ENCODE data around the gene FNDC3A. TPM values are rescaled to one million over a fixed set of nuclear protein-coding genes. Genes with fewer than 3 reads are reported as not detected.
"Not testable (repeated sequence)": the region's sequence is repeated elsewhere in the genome, so short reads cannot be mapped to it uniquely, and the experiment has no call there.

The FNDC3A gene
- total and polyA plus RNA-seq, 4 donors: 14.9 to 70.2 (median 47.3) TPM

GRCh38 chr13:49118455-49118854 lies 142.7 kb downstream of the FNDC3A start:
- H3K36me3 ChIP-seq (ENCODE audit: control insufficient read depth in 1 of 2, insufficient read depth in 2 of 2, low read length in 1 of 2); H3K4me3 ChIP-seq (ENCODE audit: low read length in 2 of 2); H3K27me3 ChIP-seq (ENCODE audit: control insufficient read depth in 1 of 2, insufficient read depth in 2 of 2, low read length in 1 of 2); H3K4me1 ChIP-seq (ENCODE audit: control insufficient read depth in 1 of 2, insufficient read depth in 2 of 2, low read length in 2 of 2); ATAC-seq (ENCODE audit: low FRiP score); H3K27ac ChIP-seq (ENCODE audit: low read depth in 1 of 2, low read length in 2 of 2); DNase-seq; H3K9me3 ChIP-seq (ENCODE audit: control insufficient read depth, low read length): not testable (repeated sequence)
- WGBS, 2 donors: 94 to 96% methylated on average over 6 of the region's 6 CpGs
- intact Hi-C loops (cut with DNase I): loop anchor here in 1 of 2 donors (10.0 kb wide), 1 partner anchor 144 kb away; the partner anchor contains the start of gene FNDC3A

GRCh38 chr13:49124693-49125304 lies 149.1 kb downstream of the FNDC3A start:
- H3K27ac ChIP-seq (ENCODE audit: low read depth in 1 of 2, low read length in 2 of 2): no peak overlapping the region
- no peaks in the 10 kb centered on the region for H3K27me3 ChIP-seq (ENCODE audit: control insufficient read depth in 1 of 2, insufficient read depth in 2 of 2, low read length in 1 of 2)
- no peak overlapping the region for H3K4me3 ChIP-seq (ENCODE audit: low read length in 2 of 2)
- H3K4me1 ChIP-seq (ENCODE audit: control insufficient read depth in 1 of 2, insufficient read depth in 2 of 2, low read length in 2 of 2): no peaks in the 10 kb centered on the region
- no peaks in the 10 kb centered on the region for H3K9me3 ChIP-seq (ENCODE audit: control insufficient read depth, low read length)
- 57 to 72% methylated on average over 5 of the region's 5 CpGs for WGBS, 2 donors
- H3K36me3 ChIP-seq (ENCODE audit: control insufficient read depth in 1 of 2, insufficient read depth in 2 of 2, low read length in 1 of 2): no peaks in the 10 kb centered on the region
- no peak for ATAC-seq (ENCODE audit: low FRiP score)
- no peak for DNase-seq
- intact Hi-C loops (cut with DNase I): no loop called here

GRCh38 chr13:49125964-49126524 lies 150.3 kb downstream of the FNDC3A start:
- no peaks in the 10 kb centered on the region for H3K36me3 ChIP-seq (ENCODE audit: control insufficient read depth in 1 of 2, insufficient read depth in 2 of 2, low read length in 1 of 2)
- no peak overlapping the region for H3K4me3 ChIP-seq (ENCODE audit: low read length in 2 of 2)
- intact Hi-C loops (cut with DNase I): no loop called here
- H3K9me3 ChIP-seq (ENCODE audit: control insufficient read depth, low read length): no peaks in the 10 kb centered on the region
- DNase-seq (no peak), ATAC-seq (ENCODE audit: low FRiP score) (no peak)
- no peaks in the 10 kb centered on the region for H3K4me1 ChIP-seq (ENCODE audit: control insufficient read depth in 1 of 2, insufficient read depth in 2 of 2, low read length in 2 of 2)
- no peak overlapping the region for H3K27ac ChIP-seq (ENCODE audit: low read depth in 1 of 2, low read length in 2 of 2)
- H3K27me3 ChIP-seq (ENCODE audit: control insufficient read depth in 1 of 2, insufficient read depth in 2 of 2, low read length in 1 of 2): no peaks in the 10 kb centered on the region
- 36 to 59% methylated on average over 2 of the region's 2 CpGs for WGBS, 2 donors

- Histone ChIP-seq H3K4me3 (ENCODE audit: low read length in 2 of 2) (no peak overlapping the region), H3K4me1 (ENCODE audit: control insufficient read depth in 1 of 2, insufficient read depth in 2 of 2, low read length in 2 of 2) (no peaks in the 10 kb centered on the region), H3K9me3 (ENCODE audit: control insufficient read depth, low read length) (no peaks in the 10 kb centered on the region), H3K36me3 (ENCODE audit: control insufficient read depth in 1 of 2, insufficient read depth in 2 of 2, low read length in 1 of 2) (peaks cover 0 to 12% of the 10 kb centered on the region in 2 donors), H3K27ac (ENCODE audit: low read depth in 1 of 2, low read length in 2 of 2) (no peak overlapping the region), H3K27me3 (ENCODE audit: control insufficient read depth in 1 of 2, insufficient read depth in 2 of 2, low read length in 1 of 2) (no peaks in the 10 kb centered on the region)
- intact Hi-C loops (cut with DNase I): no loop called here
- 82 to 89% methylated on average over 1 of the region's 1 CpG for WGBS, 2 donors
- DNase-seq: no peak
- ATAC-seq (ENCODE audit: low FRiP score): no peak
These were observed 156.8 kb downstream of the FNDC3A start for GRCh38 chr13:49132479-49133002.

GRCh38 chr13:49134305-49134704 lies 158.6 kb downstream of the FNDC3A start:
- intact Hi-C loops (cut with DNase I): no loop called here
- no peak for DNase-seq
- ATAC-seq (ENCODE audit: low FRiP score): no peak
- Histone ChIP-seq H3K4me3 (ENCODE audit: low read length in 2 of 2) (no peak overlapping the region), H3K36me3 (ENCODE audit: control insufficient read depth in 1 of 2, insufficient read depth in 2 of 2, low read length in 1 of 2) (peaks cover 0 to 12% of the 10 kb centered on the region in 2 donors), H3K27me3 (ENCODE audit: control insufficient read depth in 1 of 2, insufficient read depth in 2 of 2, low read length in 1 of 2) (no peaks in the 10 kb centered on the region), H3K4me1 (ENCODE audit: control insufficient read depth in 1 of 2, insufficient read depth in 2 of 2, low read length in 2 of 2) (peaks cover 0 to 1% of the 10 kb centered on the region in 2 donors), H3K27ac (ENCODE audit: low read depth in 1 of 2, low read length in 2 of 2) (no peak overlapping the region), H3K9me3 (ENCODE audit: control insufficient read depth, low read length) (no peaks in the 10 kb centered on the region)
- 92% methylated on average over 3 of the region's 3 CpGs for WGBS, 2 donors

- H3K36me3 ChIP-seq (ENCODE audit: control insufficient read depth in 1 of 2, insufficient read depth in 2 of 2, low read length in 1 of 2); ATAC-seq (ENCODE audit: low FRiP score); H3K4me3 ChIP-seq (ENCODE audit: low read length in 2 of 2); intact Hi-C loops (cut with DNase I); H3K27ac ChIP-seq (ENCODE audit: low read depth in 1 of 2, low read length in 2 of 2); H3K4me1 ChIP-seq (ENCODE audit: control insufficient read depth in 1 of 2, insufficient read depth in 2 of 2, low read length in 2 of 2); H3K27me3 ChIP-seq (ENCODE audit: control insufficient read depth in 1 of 2, insufficient read depth in 2 of 2, low read length in 1 of 2); DNase-seq; H3K9me3 ChIP-seq (ENCODE audit: control insufficient read depth, low read length): not testable (repeated sequence)
- WGBS, 2 donors: 96% methylated on average over 7 of the region's 7 CpGs
These were observed 161.5 kb downstream of the FNDC3A start for GRCh38 chr13:49137138-49137643.

- ATAC-seq (ENCODE audit: low FRiP score): no peak
These were observed 165.3 kb downstream of the FNDC3A start for GRCh38 chr13:49140910-49141611.

GRCh38 chr13:49146950-49147355 lies 171.2 kb downstream of the FNDC3A start:
- WGBS, 2 donors: 23 to 43% methylated on average over 2 of the region's 2 CpGs
- ATAC-seq (ENCODE audit: low FRiP score): no peak

More at GRCh38 chr13:49140910-49141611, 165.3 kb downstream of the FNDC3A start:
- intact Hi-C loops (cut with DNase I): no loop called here
- no peak overlapping the region for H3K4me3 ChIP-seq (ENCODE audit: low read length in 2 of 2)
- H3K4me1 ChIP-seq (ENCODE audit: control insufficient read depth in 1 of 2, insufficient read depth in 2 of 2, low read length in 2 of 2): peaks cover 1 to 2% of the 10 kb centered on the region in 2 donors
- H3K27ac ChIP-seq (ENCODE audit: low read depth in 1 of 2, low read length in 2 of 2): no peak overlapping the region
- no peak for DNase-seq
- peaks cover 0 to 3% of the 10 kb centered on the region in 2 donors for H3K36me3 ChIP-seq (ENCODE audit: control insufficient read depth in 1 of 2, insufficient read depth in 2 of 2, low read length in 1 of 2)
- no peaks in the 10 kb centered on the region for H3K9me3 ChIP-seq (ENCODE audit: control insufficient read depth, low read length)
- H3K27me3 ChIP-seq (ENCODE audit: control insufficient read depth in 1 of 2, insufficient read depth in 2 of 2, low read length in 1 of 2): no peaks in the 10 kb centered on the region

More at GRCh38 chr13:49146950-49147355, 171.2 kb downstream of the FNDC3A start:
- Histone ChIP-seq H3K27ac (ENCODE audit: low read depth in 1 of 2, low read length in 2 of 2) (no peak overlapping the region), H3K4me3 (ENCODE audit: low read length in 2 of 2) (no peak overlapping the region), H3K36me3 (ENCODE audit: control insufficient read depth in 1 of 2, insufficient read depth in 2 of 2, low read length in 1 of 2) (peaks cover 0 to 3% of the 10 kb centered on the region in 2 donors), H3K27me3 (ENCODE audit: control insufficient read depth in 1 of 2, insufficient read depth in 2 of 2, low read length in 1 of 2) (no peaks in the 10 kb centered on the region), H3K9me3 (ENCODE audit: control insufficient read depth, low read length) (peaks cover 1% of the 10 kb centered on the region), H3K4me1 (ENCODE audit: control insufficient read depth in 1 of 2, insufficient read depth in 2 of 2, low read length in 2 of 2) (no peaks in the 10 kb centered on the region)
- no peak for DNase-seq
- intact Hi-C loops (cut with DNase I): no loop called here
